Caco-2 (cell line): Measurements from ENCODE around the gene ZNF518A. TPM values are rescaled to one million over a fixed set of nuclear protein-coding genes. Genes with fewer than 3 reads are reported as not detected.

ENCODE experiments used
- BruUV-seq: library from RNA; stranded (reverse); fragments of 400-500 nt; replicated peaks from 2 replicates; lab custom pipeline; 2021; lab: Mats Ljungman, UMichigan
- CTCF ChIA-PET: fragments of 300-600 bp; sonication (Branson Sonifier 250); formaldehyde crosslinking; loops from one replicate; lab custom pipeline; 2022; ENCODE audit warnings: antibody characterized with exemption; lab: Charles Lee
- POLR2A ChIA-PET: fragments of 300-600 bp; sonication (Branson Sonifier 250); formaldehyde crosslinking; loops from one replicate; lab custom pipeline; 2022; ENCODE audit warnings: antibody characterized with exemption; lab: Charles Lee
- DNase-seq, 2 experiments: peaks; one replicate each; pipeline versions ENCODE4 v3.0.0 to v3.0.0-alpha.2; 2020 to 2022
- H3K27me3 ChIP-seq: replicated peaks from 2 replicates; pipeline ENCODE4 v1.6.0; 2011; ENCODE audit warnings: low read length; ENCODE audit not compliant: control insufficient read depth, insufficient read depth
- H3K36me3 ChIP-seq: 2 replicates; pipeline ENCODE4 v1.5.1; 2011; ENCODE audit warnings: low read length; ENCODE audit not compliant: control insufficient read depth, insufficient read depth
- H3K4me1 ChIP-seq: fragments of 250-450 bp; sonication (Bioruptor Pico); 2 replicates; pipeline ENCODE4 v1.5.1; 2020; ENCODE audit warnings: mild to moderate bottlenecking
- H3K4me3 ChIP-seq: 2 replicates; pipeline ENCODE4 v1.5.1; 2011; ENCODE audit warnings: low read depth, mild to moderate bottlenecking, control low read depth, low read length
- H3K9me3 ChIP-seq: fragments of 250-450 bp; sonication (Bioruptor Pico); 2 replicates; pipeline ENCODE4 v1.5.1; 2020; ENCODE audit warnings: mild to moderate bottlenecking, moderate library complexity
- H3K27ac Mint-ChIP-seq: one replicate; pipeline ENCODE4 v1.8.0; 2022; ENCODE audit warnings: mixed read lengths; ENCODE audit not compliant: unreplicated experiment
- H3K27me3 Mint-ChIP-seq: one replicate; pipeline ENCODE4 v1.8.0; 2022; ENCODE audit warnings: mixed read lengths; ENCODE audit not compliant: insufficient read depth, unreplicated experiment
- H3K36me3 Mint-ChIP-seq: one replicate; pipeline ENCODE4 v1.8.0; 2022; ENCODE audit warnings: mild to moderate bottlenecking, mixed read lengths; ENCODE audit not compliant: insufficient read depth, unreplicated experiment
- H3K4me1 Mint-ChIP-seq: one replicate; pipeline ENCODE4 v1.8.0; 2022; ENCODE audit warnings: low read depth, mixed read lengths; ENCODE audit not compliant: unreplicated experiment
- H3K4me3 Mint-ChIP-seq: one replicate; pipeline ENCODE4 v1.8.0; 2022; ENCODE audit warnings: mild to moderate bottlenecking, moderate library complexity, mixed read lengths; ENCODE audit not compliant: unreplicated experiment
- H3K9me3 Mint-ChIP-seq: one replicate; pipeline ENCODE4 v1.8.0; 2022; ENCODE audit warnings: mixed read lengths; ENCODE audit not compliant: unreplicated experiment
- CTCF ChIP-seq, 2 experiments: fragments of 200-600 bp in 1 of 2; IDR thresholded peaks; 1 replicate in 1 of 2; 2 replicates in 1 of 2; pipeline versions ENCODE4 v1.5.1 to v1.8.0; 2011 to 2022; ENCODE audit warnings: antibody characterized with exemption in 1 of 2, control low read depth in 1 of 2, inconsistent platforms in 1 of 2, low read depth in 1 of 2, low read length in 1 of 2, mild to moderate bottlenecking in 1 of 2, moderate library complexity in 1 of 2; ENCODE audit not compliant: insufficient read depth in 1 of 2, severe bottlenecking in 1 of 2, unreplicated experiment in 1 of 2
- intact Hi-C: fragments of 100-400 bp; cut with micrococcal nuclease; formaldehyde crosslinking; loops from one replicate; pipeline ENCODE4 v1.10.0; 2022; ENCODE audit not compliant: unreplicated experiment
- total RNA-seq: library from RNA; stranded (reverse); gene quantifications from 2 replicates; pipeline ENCODE4 v1.2.3, GENCODE V29; 2022

The ZNF518A gene
- total RNA-seq, 1 experiment from 2014 or later, result 47.2 TPM

- H3K4me3 ChIP-seq, result peak overlapping the region; percentile 42
- CTCF ChIA-PET, result interaction anchor here (1.4 kb wide), 1 partner anchor 108 kb away, joined by 3 read pairs; no protein-coding TSS in a partner anchor
Measured at GRCh38 chr10:96124230-96125141, 5.6 kb upstream of the ZNF518A start.

GRCh38 chr10:96125142-96125515 lies 5.0 kb upstream of the ZNF518A start:
- H3K27ac Mint-ChIP-seq, result peak overlapping the region; percentile 95
- BruUV-seq, result no TSS peak

More at GRCh38 chr10:96124230-96125141, 5.6 kb upstream of the ZNF518A start:
- Mint-ChIP-seq H3K4me3 (peak overlapping the region; percentile 89), H3K27me3 (peaks cover 3% of the 10 kb centered on the region), H3K36me3 (peaks cover 2% of the 10 kb centered on the region), H3K9me3 (no peaks in the 10 kb centered on the region), H3K4me1 (peaks cover 12% of the 10 kb centered on the region), H3K27ac (peak overlapping the region; percentile 95)
- DNase-seq, result peak; percentile 85
- POLR2A ChIA-PET, result interaction anchor here (0.7 to 1.0 kb wide), 2 partner anchors 35 to 61 kb away, joined by 3 to 9 read pairs; no protein-coding TSS in a partner anchor
- no TSS peak for BruUV-seq
- H3K4me1 ChIP-seq, result peaks cover 17% of the 10 kb centered on the region
- no peaks in the 10 kb centered on the region for H3K9me3 ChIP-seq
- no peak for TF ChIP-seq CTCF (IDR thresholded peaks at IDR 0.05; ENCODE audit: insufficient read depth in 1 of 2, low read depth in 1 of 2, low read length in 1 of 2, severe bottlenecking in 1 of 2, unreplicated experiment in 1 of 2)
- no peaks in the 10 kb centered on the region for H3K36me3 ChIP-seq
- no peaks in the 10 kb centered on the region for H3K27me3 ChIP-seq
- intact Hi-C loops, result loop anchor here (1.0 kb wide), 1 partner anchor 34 kb away; no protein-coding TSS in a partner anchor

More at GRCh38 chr10:96125142-96125515, 5.0 kb upstream of the ZNF518A start:
- peaks cover 3% of the 10 kb centered on the region for H3K27me3 Mint-ChIP-seq
- DNase-seq, result no peak
- intact Hi-C loops, result no loop called here
- H3K27me3 ChIP-seq, result no peaks in the 10 kb centered on the region
- H3K9me3 ChIP-seq, result no peaks in the 10 kb centered on the region
- H3K4me1 ChIP-seq, result peaks cover 17% of the 10 kb centered on the region
- POLR2A ChIA-PET, result interaction anchor here (1.0 kb wide), 1 partner anchor 35 kb away, joined by 9 read pairs; no protein-coding TSS in a partner anchor
- H3K36me3 Mint-ChIP-seq, result peaks cover 8% of the 10 kb centered on the region
- no peaks in the 10 kb centered on the region for H3K9me3 Mint-ChIP-seq
- H3K4me1 Mint-ChIP-seq, result peaks cover 12% of the 10 kb centered on the region
- TF ChIP-seq CTCF (IDR thresholded peaks at IDR 0.05; ENCODE audit: insufficient read depth in 1 of 2, low read depth in 1 of 2, low read length in 1 of 2, severe bottlenecking in 1 of 2, unreplicated experiment in 1 of 2), result no peak
- no peaks in the 10 kb centered on the region for H3K36me3 ChIP-seq
- CTCF ChIA-PET, result interaction anchor here (1.4 kb wide), 1 partner anchor 108 kb away, joined by 3 read pairs; no protein-coding TSS in a partner anchor
- peak overlapping the region; percentile 89 for H3K4me3 Mint-ChIP-seq
- no peak overlapping the region for H3K4me3 ChIP-seq
